ENCODE measurements around the gene METAP2. TPM values are rescaled to one million over a fixed set of nuclear protein-coding genes. Genes with fewer than 3 reads are reported as not detected.

Gene METAP2
- polyA plus RNA-seq, 1 of the 3 experiments (the other 2 are of a cell fraction): 35.8 TPM

GRCh38 chr12:95517246-95517645 is 43.3 kb downstream of the METAP2 start:
- POLR2A ChIA-PET: no interaction called here
- H3K4me1 ChIP-seq (ENCODE audit: control insufficient read depth in 1 of 2, insufficient read depth in 2 of 2, low read depth in 1 of 2, low read length in 1 of 2): no peaks in the 10 kb centered on the region
- H3K79me2 ChIP-seq (ENCODE audit: insufficient read depth): no peaks in the 10 kb centered on the region
- H3K9me3 ChIP-seq: no peaks in the 10 kb centered on the region
- no peak for TF ChIP-seq ZBTB33 (IDR thresholded peaks at IDR 0.05; ENCODE audit: borderline replicate concordance, low read depth)
- TF ChIP-seq USF1 (IDR thresholded peaks at IDR 0.05; ENCODE audit: borderline replicate concordance, low read depth): no peak
- no peak for TF ChIP-seq RXRA (IDR thresholded peaks at IDR 0.05; ENCODE audit: borderline replicate concordance, low read depth)
- TF ChIP-seq NFIC (IDR thresholded peaks at IDR 0.05; ENCODE audit: borderline replicate concordance): no peak
- TF ChIP-seq POLR2AphosphoS5 (IDR thresholded peaks at IDR 0.05; ENCODE audit: low read depth, low read length): no peak
- TF ChIP-seq MEF2A (IDR thresholded peaks at IDR 0.05; ENCODE audit: borderline replicate concordance, low read depth): no peak
- H2AFZ ChIP-seq (ENCODE audit: low read depth): no peak overlapping the region
- no peak overlapping the region for H3K9ac ChIP-seq
- no peak overlapping the region for H3K27ac ChIP-seq (ENCODE audit: low read depth in 2 of 2, low read length in 1 of 2)
- no peak for DNase-seq
- peaks cover 35 to 41% of the 10 kb centered on the region in 2 experiments for H3K36me3 ChIP-seq (replicated peaks in 1 of 2; ENCODE audit: control insufficient read depth in 1 of 2, insufficient read depth in 2 of 2, low read length in 1 of 2)
- H4K20me1 ChIP-seq (ENCODE audit: insufficient read depth): no peaks in the 10 kb centered on the region
- H3K9me2 ChIP-seq: no peaks in the 10 kb centered on the region
- H3K27me3 ChIP-seq (ENCODE audit: insufficient read depth): no peaks in the 10 kb centered on the region
- no peak overlapping the region for H3K4me3 ChIP-seq (ENCODE audit: low read depth in 2 of 2, low read length in 1 of 2)
- peaks cover 9% of the 10 kb centered on the region for H3F3A ChIP-seq (replicated peaks; ENCODE audit: insufficient read depth)
- CTCF ChIA-PET: interaction anchor here (1.5 kb wide), 1 partner anchor 17 kb away, joined by 4 read pairs; no protein-coding TSS in a partner anchor
- H3K4me2 ChIP-seq: no peak overlapping the region

- DNase-seq: no peak
- no peak overlapping the region for H3K4me2 ChIP-seq
- peaks cover 9% of the 10 kb centered on the region for H3F3A ChIP-seq (replicated peaks; ENCODE audit: insufficient read depth)
- no peaks in the 10 kb centered on the region for H3K9me3 ChIP-seq
- no peaks in the 10 kb centered on the region for H4K20me1 ChIP-seq (ENCODE audit: insufficient read depth)
- POLR2A ChIA-PET: no interaction called here
- H3K36me3 ChIP-seq (replicated peaks in 1 of 2; ENCODE audit: control insufficient read depth in 1 of 2, insufficient read depth in 2 of 2, low read length in 1 of 2): peaks cover 18 to 26% of the 10 kb centered on the region in 2 experiments
- no peak overlapping the region for H3K9ac ChIP-seq
- no peak overlapping the region for H3K27ac ChIP-seq (ENCODE audit: low read depth in 2 of 2, low read length in 1 of 2)
- no peak for TF ChIP-seq FOXJ3 (CRISPR knock-in tag; IDR thresholded peaks at IDR 0.05)
- TF ChIP-seq USF2 (IDR thresholded peaks at IDR 0.05; ENCODE audit: borderline replicate concordance, low read depth, low read length): no peak
- no peak for TF ChIP-seq CTCF (IDR thresholded peaks at IDR 0.05)
- H3K79me2 ChIP-seq (ENCODE audit: insufficient read depth): no peaks in the 10 kb centered on the region
- H2AFZ ChIP-seq (ENCODE audit: low read depth): no peak overlapping the region
- no peaks in the 10 kb centered on the region for H3K9me2 ChIP-seq
- H3K27me3 ChIP-seq (ENCODE audit: insufficient read depth): no peaks in the 10 kb centered on the region
- CTCF ChIA-PET: no interaction called here
- no peak overlapping the region for H3K4me3 ChIP-seq (ENCODE audit: low read depth in 2 of 2, low read length in 1 of 2)
- H3K4me1 ChIP-seq (ENCODE audit: control insufficient read depth in 1 of 2, insufficient read depth in 2 of 2, low read depth in 1 of 2, low read length in 1 of 2): no peaks in the 10 kb centered on the region
Observed at GRCh38 chr12:95518944-95519343, 45.0 kb downstream of the METAP2 start.

All from SK-N-SH (cell line).